Measurements from ENCODE around the gene SESN1. TPM values are rescaled to one million over a fixed set of nuclear protein-coding genes. Genes with fewer than 3 reads are reported as not detected.

SESN1 gene
- total RNA-seq, 4 donors from 2014 or later: 54.2 to 117 (median 90.5) TPM

GRCh38 chr6:108966251-108966650 is 128.4 kb downstream of the SESN1 start:
- DNase-seq (ENCODE audit: low spot score) (no peak), ATAC-seq (ENCODE audit: low FRiP score) (no peak)
- TF ChIP-seq, protein P1, sequence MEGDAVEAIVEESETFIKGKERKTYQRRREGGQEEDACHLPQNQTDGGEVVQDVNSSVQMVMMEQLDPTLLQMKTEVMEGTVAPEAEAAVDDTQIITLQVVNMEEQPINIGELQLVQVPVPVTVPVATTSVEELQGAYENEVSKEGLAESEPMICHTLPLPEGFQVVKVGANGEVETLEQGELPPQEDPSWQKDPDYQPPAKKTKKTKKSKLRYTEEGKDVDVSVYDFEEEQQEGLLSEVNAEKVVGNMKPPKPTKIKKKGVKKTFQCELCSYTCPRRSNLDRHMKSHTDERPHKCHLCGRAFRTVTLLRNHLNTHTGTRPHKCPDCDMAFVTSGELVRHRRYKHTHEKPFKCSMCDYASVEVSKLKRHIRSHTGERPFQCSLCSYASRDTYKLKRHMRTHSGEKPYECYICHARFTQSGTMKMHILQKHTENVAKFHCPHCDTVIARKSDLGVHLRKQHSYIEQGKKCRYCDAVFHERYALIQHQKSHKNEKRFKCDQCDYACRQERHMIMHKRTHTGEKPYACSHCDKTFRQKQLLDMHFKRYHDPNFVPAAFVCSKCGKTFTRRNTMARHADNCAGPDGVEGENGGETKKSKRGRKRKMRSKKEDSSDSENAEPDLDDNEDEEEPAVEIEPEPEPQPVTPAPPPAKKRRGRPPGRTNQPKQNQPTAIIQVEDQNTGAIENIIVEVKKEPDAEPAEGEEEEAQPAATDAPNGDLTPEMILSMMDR (IDR thresholded peaks at IDR 0.05): no peak

- ATAC-seq (ENCODE audit: low FRiP score) (no peak), DNase-seq (ENCODE audit: low spot score) (no peak)
- TF ChIP-seq, protein P1 (IDR thresholded peaks at IDR 0.05): no peak
Measured at GRCh38 chr6:108961985-108962384, 132.7 kb downstream of the SESN1 start.

GRCh38 chr6:108961077-108961476 is 133.6 kb downstream of the SESN1 start:
- ATAC-seq (ENCODE audit: low FRiP score) (no peak), DNase-seq (ENCODE audit: low spot score) (no peak)
- TF ChIP-seq, protein P1 (IDR thresholded peaks at IDR 0.05): no peak

DNA sequence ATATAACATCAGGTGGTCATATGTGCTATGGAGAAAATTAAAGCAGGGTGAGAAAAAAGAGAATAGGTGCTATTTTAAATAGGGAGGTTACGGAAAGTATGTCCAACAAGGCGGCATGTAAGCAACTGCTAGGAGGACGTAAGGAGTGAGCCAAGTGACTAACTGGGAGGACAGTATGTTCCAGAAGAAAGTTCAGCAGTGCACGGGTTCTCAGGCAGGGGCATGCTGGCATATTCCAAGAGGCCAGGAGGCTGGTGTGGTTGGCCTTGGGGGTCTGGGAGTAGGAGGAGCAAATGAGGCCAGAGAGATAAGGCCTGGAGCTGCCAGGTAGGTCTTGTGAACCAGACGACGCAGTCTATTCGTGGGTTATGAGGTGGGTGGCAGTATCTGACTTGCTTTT is 134.0 kb downstream of the SESN1 start:
- ATAC-seq (ENCODE audit: low FRiP score): no peak
- no peak for DNase-seq (ENCODE audit: low spot score)
- TF ChIP-seq, protein P1 (IDR thresholded peaks at IDR 0.05): no peak

- TF ChIP-seq, protein P1 (IDR thresholded peaks at IDR 0.05): no peak
- ATAC-seq (ENCODE audit: low FRiP score) (peak; percentile 33), DNase-seq (ENCODE audit: low spot score) (no peak)
Measured at GRCh38 chr6:108959972-108960582, 134.6 kb downstream of the SESN1 start.

DNA sequence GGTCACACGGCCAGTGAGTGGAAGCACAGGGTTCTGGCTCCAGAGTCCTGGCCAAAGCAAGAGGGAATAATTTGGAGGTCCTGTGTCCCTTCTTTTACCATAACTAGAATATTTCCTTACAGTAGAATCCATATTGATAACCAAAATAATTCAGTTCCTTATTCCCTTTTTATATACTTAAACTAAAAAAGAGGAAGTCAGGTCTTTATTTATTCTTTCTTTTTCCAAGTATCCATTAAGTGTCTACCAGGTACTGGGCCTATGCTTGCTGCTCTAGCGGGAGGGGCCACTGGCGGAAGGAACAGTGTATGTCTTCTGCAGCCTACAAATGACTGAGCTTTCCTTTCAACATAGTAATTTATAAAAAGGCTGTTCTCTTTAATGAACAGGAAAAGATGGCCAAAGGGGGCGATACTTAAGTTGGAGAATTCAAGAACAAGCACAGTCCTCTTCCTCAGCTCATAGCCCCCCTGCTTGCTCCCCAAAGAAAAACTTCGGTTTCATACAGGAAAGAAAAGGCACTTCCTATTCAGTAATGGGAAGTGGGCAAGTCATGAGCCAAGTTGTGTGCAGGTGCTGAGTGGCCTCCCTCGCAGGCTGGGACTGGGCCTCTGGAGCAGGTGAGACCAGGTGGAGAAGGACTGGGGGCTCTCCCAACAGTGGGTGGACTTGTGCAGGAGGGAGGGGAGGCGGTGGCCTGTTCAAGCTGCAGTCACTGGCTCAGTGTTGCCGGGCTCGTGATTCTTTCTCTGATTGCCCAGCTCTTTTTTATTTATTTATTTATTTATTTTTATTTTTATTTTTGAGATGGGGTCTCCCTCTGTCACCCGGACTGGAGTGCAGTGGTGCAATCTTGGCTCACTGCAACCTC is 135.5 kb downstream of the SESN1 start:
- TF ChIP-seq, protein P1 (IDR thresholded peaks at IDR 0.05): no peak
- DNase-seq (ENCODE audit: low spot score): no peak
- no peak for ATAC-seq (ENCODE audit: low FRiP score)
